AG04450 (cell line): Measurements from ENCODE around the gene STXBP5. TPM values are rescaled to one million over a fixed set of nuclear protein-coding genes. Genes with fewer than 3 reads are reported as not detected.
A peak's percentile ranks its signal among the peaks of the same experiment; 100 is the strongest.
"Not testable (repeated sequence)": the region's sequence is repeated elsewhere in the genome, so short reads cannot be mapped to it uniquely, and the experiment has no call there.

Source experiments
- CTCF ChIA-PET: fragments of 300-600, 350-600 bp; formaldehyde crosslinking; extraction: SDS; loops from one replicate; lab custom pipeline; 2022; ENCODE audit warnings: antibody characterized with exemption, inconsistent platforms; lab: Charles Lee
- POLR2A ChIA-PET: fragments of 350-600 bp; formaldehyde crosslinking; extraction: SDS; loops from one replicate; lab custom pipeline; 2021; ENCODE audit warnings: antibody characterized with exemption, inconsistent platforms; lab: Yijun Ruan, JAX
- DNase-seq: peaks from one replicate; pipeline ENCODE4 v3.0.0-alpha.2; 2011; ENCODE audit warnings: low read depth, low spot score
- H3K27ac ChIP-seq: one replicate; pipeline ENCODE4 v1.5.1; 2012; ENCODE audit warnings: low read depth, low read length, control low read depth
- H3K27me3 ChIP-seq: one replicate; pipeline ENCODE4 v1.6.0; 2012; ENCODE audit warnings: low read length; ENCODE audit not compliant: control insufficient read depth, insufficient read depth
- H3K4me3 ChIP-seq: 2 replicates; pipeline ENCODE4 v1.5.1; 2011; ENCODE audit warnings: mild to moderate bottlenecking, low read depth, low read length, control low read depth
- H3K9me3 ChIP-seq: 2 replicates; pipeline ENCODE4 v1.5.1; 2012; ENCODE audit warnings: low read length; ENCODE audit not compliant: control insufficient read depth, insufficient read depth
- CTCF ChIP-seq: IDR thresholded peaks from 2 replicates; pipeline ENCODE4 v1.5.1; 2011; ENCODE audit warnings: low read depth, low read length, control low read depth, inconsistent platforms
- polyA plus RNA-seq: library from polyadenylated mRNA; depleted of rRNA; stranded (reverse); fragments of >200 nt; gene quantifications from 2 replicates; pipeline ENCODE4 v1.2.3, GENCODE V29; 2011

The STXBP5 gene
- polyA plus RNA-seq, 1 experiment = 40.0 TPM

DNA sequence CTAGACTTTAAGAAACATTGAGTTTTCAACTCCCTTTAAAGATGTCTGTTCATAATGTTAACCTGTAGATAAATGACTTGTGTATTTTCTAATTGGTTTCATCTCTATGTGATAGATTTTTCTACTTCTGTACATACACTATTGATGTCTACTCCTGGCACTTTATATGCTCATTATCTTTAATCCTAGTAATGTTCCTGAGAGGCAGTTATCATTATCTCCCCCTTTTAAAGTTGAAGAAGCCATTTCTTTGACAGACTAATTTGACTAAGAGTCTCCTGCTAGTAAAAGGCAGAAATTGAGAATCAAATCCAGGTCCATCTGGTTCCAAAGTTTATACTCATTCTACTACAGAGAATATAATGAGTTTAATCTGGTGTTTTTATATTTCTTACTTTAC, 167.1 kb downstream of the STXBP5 start:
- DNase-seq = no peak
- CTCF ChIA-PET = interaction anchor here (6.3 kb wide), 1 partner anchor 11 kb away, joined by 45 read pairs; no protein-coding TSS in a partner anchor
- Histone ChIP-seq H3K27me3 (no peaks in the 10 kb centered on the region), H3K27ac (no peak overlapping the region), H3K9me3 (no peaks in the 10 kb centered on the region), H3K4me3 (no peak overlapping the region)
- POLR2A ChIA-PET = no interaction called here
- no peak for TF ChIP-seq CTCF

GRCh38 chr6:147372806-147373205, 168.6 kb downstream of the STXBP5 start:
- Histone ChIP-seq H3K9me3 (no peaks in the 10 kb centered on the region), H3K27ac (no peak overlapping the region), H3K4me3 (no peak overlapping the region), H3K27me3 (no peaks in the 10 kb centered on the region)
- DNase-seq = no peak
- CTCF ChIA-PET = interaction anchor here (6.3 kb wide), 1 partner anchor 10 kb away, joined by 45 read pairs; no protein-coding TSS in a partner anchor
- no peak for TF ChIP-seq CTCF
- POLR2A ChIA-PET = no interaction called here

GRCh38 chr6:147378819-147379218, 174.6 kb downstream of the STXBP5 start:
- DNase-seq = no peak
- Histone ChIP-seq H3K27ac (no peak overlapping the region), H3K27me3 (no peaks in the 10 kb centered on the region), H3K4me3 (no peak overlapping the region), H3K9me3 (no peaks in the 10 kb centered on the region)
- TF ChIP-seq CTCF = no peak
- CTCF ChIA-PET = no interaction called here
- POLR2A ChIA-PET = no interaction called here

GRCh38 chr6:147380841-147381240, 176.6 kb downstream of the STXBP5 start:
- ChIA-PET POLR2A (interaction anchor here (0.6 kb wide), 1 partner anchor 1130 kb away, joined by 5 read pairs; no protein-coding TSS in a partner anchor), CTCF (interaction anchor here (3.1 kb wide), 1 partner anchor 10 kb away, joined by 45 read pairs; no protein-coding TSS in a partner anchor)
- not testable (repeated sequence) for H3K4me3 ChIP-seq, DNase-seq, H3K27me3 ChIP-seq, H3K27ac ChIP-seq, H3K9me3 ChIP-seq

- no peak for TF ChIP-seq CTCF
- Histone ChIP-seq H3K4me3 (no peak overlapping the region), H3K27me3 (no peaks in the 10 kb centered on the region), H3K9me3 (no peaks in the 10 kb centered on the region), H3K27ac (no peak overlapping the region)
- POLR2A ChIA-PET = no interaction called here
- CTCF ChIA-PET = interaction anchor here (0.6 to 3.1 kb wide), 14 partner anchors 10 to 886 kb away, joined by 3 to 45 read pairs (median 6); no protein-coding TSS in a partner anchor
- DNase-seq = peak; percentile 11
Measured at GRCh38 chr6:147381712-147382111, 177.5 kb downstream of the STXBP5 start.
